Epithelial cell of prostate (primary cell): ENCODE measurements around the gene SRCIN1.
A peak's percentile ranks its signal among the peaks of the same experiment; 100 is the strongest.
"Not testable (repeated sequence)": the region's sequence is repeated elsewhere in the genome, so short reads cannot be mapped to it uniquely, and the experiment has no call there.

ENCODE experiments used
- DNase-seq: peaks from one replicate; pipeline ENCODE4 v3.0.0-alpha.2; 2011; ENCODE audit warnings: low read depth, low spot score
- H3K27ac ChIP-seq: fragments of 450-650 bp; 2 replicates; pipeline ENCODE4 v1.5.1; 2017; ENCODE audit warnings: mild to moderate bottlenecking

SRCIN1 gene

GRCh38 chr17:38526526-38526925, 79.2 kb downstream of the SRCIN1 start:
- DNase-seq, H3K27ac ChIP-seq: not testable (repeated sequence)

DNA sequence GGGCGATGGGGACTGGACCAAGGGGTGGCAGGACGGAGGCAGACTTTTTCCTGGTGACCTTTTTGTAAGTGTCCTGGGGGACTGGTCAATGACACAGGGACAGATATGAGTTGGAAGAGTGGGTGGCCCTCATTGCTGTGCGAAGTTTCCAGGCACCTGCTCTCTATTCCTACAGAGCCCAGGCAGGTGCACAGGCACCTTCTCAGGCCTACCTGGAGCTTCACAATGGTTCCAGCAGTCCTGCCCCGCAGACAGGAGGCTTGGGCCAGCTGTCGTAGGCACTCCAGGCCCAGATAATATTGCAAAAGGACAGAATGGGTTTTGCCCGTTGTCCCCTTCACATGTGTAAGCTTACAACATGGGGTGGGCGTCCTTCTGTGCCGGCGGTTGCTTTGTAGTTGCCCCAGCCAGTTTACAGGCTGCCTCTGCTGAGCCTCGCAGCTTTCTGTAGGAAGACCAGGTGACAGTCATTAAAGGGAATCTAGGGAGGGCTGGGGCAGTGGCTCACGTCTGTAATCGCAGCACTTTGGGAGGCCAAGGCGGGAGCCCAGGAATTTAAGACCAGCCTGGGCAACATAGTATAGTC, 93.2 kb downstream of the SRCIN1 start:
- no peak for DNase-seq
- H3K27ac ChIP-seq = no peak overlapping the region

GRCh38 chr17:38511150-38512108, 94.3 kb downstream of the SRCIN1 start:
- DNase-seq = no peak
- H3K27ac ChIP-seq = no peak overlapping the region

DNA sequence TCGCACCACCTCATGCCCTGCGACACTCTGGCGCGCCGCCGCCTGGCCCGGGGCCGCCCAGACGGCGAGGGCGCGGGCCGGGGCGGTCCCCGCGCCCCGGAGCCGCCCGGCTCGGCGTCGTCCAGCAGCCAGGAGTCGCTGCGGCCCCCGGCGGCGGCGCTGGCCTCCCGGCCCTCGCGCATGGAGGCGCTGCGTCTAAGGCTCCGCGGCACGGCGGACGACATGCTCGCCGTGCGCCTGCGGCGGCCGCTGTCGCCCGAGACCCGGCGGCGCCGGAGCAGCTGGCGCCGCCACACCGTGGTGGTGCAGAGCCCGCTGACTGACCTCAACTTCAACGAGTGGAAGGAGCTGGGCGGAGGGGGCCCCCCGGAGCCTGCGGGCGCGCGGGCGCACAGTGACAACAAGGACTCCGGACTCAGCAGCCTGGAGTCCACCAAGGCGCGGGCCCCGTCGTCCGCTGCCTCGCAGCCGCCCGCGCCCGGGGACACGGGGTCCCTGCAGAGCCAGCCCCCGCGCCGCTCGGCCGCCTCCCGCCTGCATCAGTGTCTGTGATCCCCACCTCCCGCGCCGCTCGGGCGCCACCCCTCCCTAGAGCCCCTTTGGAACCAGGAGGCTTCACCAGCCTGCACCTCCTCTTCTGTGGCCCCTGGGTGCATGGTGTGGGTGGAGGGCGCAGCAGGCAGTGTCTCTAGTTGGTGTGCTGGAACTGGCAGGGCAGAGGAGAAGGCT, 95.2 kb downstream of the SRCIN1 start:
- DNase-seq = no peak

DNA sequence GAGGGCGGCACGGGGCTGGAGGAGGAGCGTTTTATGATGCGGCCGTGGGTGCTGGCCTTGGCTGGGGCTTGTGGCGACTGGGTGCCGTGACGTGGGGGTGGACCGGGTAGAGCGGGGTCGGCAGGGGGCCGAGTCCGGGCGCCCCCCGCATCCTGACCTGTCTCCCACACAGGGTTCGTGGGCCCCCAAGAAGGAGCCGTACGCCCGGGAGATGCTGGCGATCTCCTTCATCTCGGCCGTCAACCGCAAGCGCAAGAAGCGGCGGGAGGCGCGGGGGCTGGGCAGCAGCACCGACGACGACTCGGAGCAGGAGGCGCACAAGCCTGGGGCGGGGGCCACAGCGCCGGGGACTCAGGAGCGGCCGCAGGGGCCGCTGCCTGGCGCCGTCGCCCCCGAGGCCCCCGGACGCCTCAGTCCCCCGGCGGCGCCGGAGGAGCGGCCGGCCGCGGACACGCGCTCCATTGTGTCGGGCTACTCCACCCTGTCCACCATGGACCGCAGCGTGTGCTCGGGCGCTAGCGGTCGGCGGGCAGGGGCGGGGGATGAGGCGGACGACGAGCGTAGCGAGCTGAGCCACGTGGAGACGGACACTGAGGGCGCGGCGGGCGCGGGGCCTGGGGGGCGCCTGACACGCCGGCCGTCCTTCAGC, 95.9 kb downstream of the SRCIN1 start:
- DNase-seq = no peak
- peak overlapping the region; percentile 13 for H3K27ac ChIP-seq

More for the DNA sequence above, 95.2 kb downstream of the SRCIN1 start:
- H3K27ac ChIP-seq = no peak overlapping the region

DNA sequence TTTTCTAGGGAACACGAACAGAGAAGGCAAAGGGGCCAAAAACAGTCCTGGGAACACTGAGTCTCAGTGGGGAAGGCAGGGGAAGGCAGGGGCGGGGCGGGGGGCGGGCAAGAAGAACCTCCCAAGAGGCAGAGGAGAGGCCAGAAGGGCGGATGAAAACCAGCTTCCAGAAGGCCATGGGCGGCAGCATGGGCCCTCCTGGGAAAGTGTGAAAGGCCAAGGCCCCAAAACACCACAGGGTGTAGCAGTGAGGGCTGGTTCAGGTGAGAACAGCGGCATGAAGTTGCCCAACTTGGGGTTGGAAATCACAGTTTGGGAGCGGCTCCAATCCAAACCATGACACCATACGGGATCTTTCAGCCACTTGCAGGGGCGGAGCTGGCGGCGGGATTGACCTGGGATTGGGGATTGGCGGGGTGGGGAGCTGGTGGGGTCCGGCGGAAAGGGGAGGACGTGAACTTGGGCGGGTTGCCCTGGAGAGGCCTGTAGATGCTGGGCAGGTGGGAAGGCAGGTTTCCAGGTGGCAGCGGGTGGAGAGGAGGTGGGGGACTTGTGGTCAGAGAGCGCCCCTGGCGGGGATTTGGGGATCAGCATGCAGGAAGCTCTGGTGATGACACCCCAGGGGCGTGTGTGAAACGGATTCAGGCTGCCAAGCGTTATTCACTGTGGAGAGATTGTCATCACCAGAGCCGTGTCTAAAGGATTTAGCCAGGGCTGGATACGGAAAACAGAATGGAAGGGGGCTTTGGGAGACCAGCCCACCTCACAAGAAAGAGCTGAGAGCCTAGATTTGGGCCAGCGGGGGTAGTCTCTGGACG, 96.6 kb downstream of the SRCIN1 start:
- H3K27ac ChIP-seq = peak overlapping the region; percentile 13
- peak; percentile 40 for DNase-seq

GRCh38 chr17:38508570-38508950, 97.2 kb downstream of the SRCIN1 start:
- no peak for DNase-seq
- H3K27ac ChIP-seq = peak overlapping the region; percentile 13

DNA sequence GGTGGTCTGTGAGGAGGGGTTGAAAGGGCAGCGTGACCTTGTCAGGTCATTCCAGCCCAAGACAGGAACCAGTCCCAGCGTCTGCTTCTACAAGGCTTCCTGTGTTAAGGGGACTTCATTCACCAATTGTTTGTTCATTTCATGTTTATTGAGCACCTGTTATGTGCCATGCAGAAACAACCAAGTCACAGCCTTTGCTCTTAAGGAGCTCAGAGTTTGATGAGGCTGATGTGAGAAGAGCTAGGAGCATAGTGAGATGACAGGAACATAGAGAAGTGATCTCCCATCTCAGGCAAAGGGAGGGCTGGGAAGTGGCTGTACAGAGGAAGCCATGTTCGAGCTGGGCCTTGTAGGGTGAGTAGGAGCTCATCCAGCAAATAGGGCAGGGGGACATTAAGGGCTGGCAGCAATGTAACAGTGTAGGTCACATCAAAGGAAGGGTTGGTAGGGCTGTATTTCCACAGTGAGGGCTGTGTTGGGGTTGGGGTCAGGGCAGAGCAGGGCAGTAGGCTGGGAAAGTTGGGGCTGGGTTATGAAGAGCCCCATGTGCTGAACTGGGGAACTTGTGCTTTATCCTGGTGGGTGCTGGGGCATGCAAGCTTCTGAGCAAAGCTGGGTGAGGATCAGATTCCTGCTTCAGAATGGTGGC, 97.7 kb downstream of the SRCIN1 start:
- peak overlapping the region; percentile 13 for H3K27ac ChIP-seq
- no peak for DNase-seq

DNA sequence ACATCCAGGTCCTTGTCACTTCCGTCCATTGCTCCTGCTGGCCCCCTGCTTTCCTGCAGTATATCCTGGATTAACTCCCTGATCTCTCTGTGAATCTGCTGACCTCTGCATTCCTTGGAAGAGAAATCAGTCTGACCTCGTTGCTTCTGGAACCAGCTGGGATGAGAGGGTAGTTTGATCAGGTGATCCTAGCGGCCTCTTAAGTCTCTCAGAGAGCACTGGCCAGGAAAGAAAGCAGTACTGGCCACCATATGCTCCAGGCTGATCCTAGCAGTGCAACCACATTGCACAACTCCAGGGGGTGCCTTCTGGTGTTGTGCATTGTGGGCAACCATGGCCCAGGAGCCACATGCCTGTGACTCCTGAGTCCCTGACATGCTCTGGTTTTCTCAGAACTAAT, 98.3 kb downstream of the SRCIN1 start:
- DNase-seq = no peak
- no peak overlapping the region for H3K27ac ChIP-seq

DNA sequence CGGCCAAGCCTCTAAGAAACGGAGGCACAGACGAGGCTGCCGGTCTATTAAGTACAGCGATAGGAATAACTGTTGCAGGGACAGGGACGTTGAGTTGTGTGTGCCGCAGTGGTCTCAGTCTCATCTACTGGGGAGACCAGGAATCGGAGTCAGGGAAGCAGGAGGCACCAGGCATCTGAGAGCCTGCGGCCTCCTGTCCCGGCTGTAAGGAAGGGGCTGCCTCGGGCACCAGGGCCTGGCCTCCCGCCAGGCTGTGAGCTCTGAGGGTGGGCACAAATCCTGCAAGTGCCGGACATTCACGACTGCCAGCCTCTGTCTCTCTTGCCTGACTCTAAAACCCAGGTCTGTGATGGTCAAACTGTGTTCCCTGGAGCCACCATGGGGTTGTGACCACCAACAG, 101.5 kb downstream of the SRCIN1 start:
- H3K27ac ChIP-seq = no peak overlapping the region
- no peak for DNase-seq

GRCh38 chr17:38503286-38503913, 102.4 kb downstream of the SRCIN1 start:
- DNase-seq, H3K27ac ChIP-seq: not testable (repeated sequence)

GRCh38 chr17:38501718-38502117, 104.0 kb downstream of the SRCIN1 start:
- not testable (repeated sequence) for DNase-seq, H3K27ac ChIP-seq

GRCh38 chr17:38499230-38499629, 106.5 kb downstream of the SRCIN1 start:
- DNase-seq, H3K27ac ChIP-seq: not testable (repeated sequence)

DNA sequence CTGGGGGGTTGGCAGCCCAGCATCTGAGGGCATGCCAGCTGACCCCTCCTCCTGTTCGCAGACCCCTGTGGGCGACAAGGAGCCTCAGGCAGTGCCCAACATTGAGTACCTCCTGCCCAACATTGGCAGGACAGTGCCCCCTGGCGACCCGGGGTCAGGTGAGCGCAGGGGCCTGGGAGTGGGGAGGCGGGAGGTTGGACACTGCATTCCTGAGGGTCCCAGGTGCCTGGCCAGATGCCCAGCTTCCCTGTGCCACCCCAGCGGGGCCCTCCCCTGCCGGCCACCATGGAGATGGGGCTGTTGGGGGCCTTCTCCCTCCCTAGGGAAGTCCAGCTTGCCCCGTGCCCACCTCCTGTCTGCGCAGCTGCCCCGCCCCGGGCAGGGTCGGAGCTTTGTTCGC, 107.4 kb downstream of the SRCIN1 start:
- DNase-seq = no peak
- H3K27ac ChIP-seq = no peak overlapping the region

DNA sequence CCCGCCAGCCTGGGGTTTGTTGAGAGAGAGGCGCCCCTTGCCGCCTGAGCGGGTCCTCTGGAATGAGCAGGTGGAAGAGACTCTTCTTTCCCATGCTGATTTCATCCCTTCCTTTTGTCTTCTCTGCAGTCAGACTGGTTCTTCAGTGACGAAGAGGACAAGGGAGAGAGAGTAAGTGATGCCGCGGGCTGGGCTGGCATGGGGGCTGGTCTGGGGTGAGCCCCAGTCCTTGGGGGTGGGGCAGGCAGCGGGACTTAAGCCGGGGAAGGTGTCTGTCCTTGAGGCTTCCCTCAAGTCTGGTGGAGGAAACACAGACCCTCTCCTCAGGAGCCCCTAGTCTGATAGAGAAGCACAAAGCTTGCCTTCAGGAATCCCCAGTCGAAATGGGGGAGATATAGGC, 108.1 kb downstream of the SRCIN1 start:
- not testable (repeated sequence) for DNase-seq, H3K27ac ChIP-seq

- not testable (repeated sequence) for H3K27ac ChIP-seq, DNase-seq
Observed at GRCh38 chr17:38494152-38494551, 111.6 kb downstream of the SRCIN1 start.

DNA sequence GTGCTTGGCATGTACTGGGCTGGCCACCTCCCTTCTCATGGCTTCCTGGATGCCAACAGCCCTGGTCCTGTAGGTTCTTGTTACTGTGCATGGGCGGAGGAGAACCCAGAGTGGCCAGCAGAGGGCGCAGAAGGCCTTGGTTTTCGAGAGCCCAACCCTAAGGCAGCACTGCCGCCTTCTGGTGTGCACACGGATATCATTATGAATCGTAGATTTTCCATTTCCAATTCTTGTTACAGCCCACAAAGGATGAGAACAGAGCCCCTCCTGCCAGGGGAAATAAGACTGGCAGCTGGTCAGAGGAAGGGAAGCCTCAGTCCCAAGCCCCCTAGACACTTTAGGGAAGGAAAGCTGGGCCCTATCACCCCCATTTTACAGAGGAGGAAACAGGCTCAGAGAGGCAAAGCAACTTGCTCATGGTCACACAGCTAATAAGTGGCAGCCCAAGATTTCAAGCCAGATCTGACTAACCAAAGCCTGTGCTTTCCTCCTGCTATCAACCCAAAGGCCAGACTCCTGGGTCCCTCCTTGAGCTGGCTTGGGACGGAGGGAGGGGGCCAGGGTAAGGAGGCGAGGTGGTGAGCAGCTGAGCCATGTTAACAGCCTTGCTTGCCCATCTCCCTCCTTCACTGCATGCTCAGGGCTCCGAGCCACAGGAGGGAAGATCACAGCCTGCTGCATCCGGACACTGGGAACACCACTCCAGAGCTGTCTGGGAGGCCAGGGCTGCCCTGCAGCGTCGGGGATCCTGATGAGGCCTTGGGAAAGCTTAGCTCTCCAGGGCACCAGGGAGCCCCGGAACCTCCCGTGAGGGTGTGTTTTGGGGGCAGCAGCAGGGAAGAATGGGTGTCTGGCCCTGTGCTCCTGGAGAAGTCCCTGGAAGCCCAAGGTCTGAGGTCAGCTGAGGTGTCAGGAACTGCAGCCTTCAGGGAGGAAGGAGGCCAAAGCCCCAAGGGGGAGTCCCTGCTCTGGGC, 113.4 kb downstream of the SRCIN1 start:
- not testable (repeated sequence) for H3K27ac ChIP-seq, DNase-seq
